Measurements from ENCODE around the gene TEX2.
"Not testable (repeated sequence)": the region's sequence is repeated elsewhere in the genome, so short reads cannot be mapped to it uniquely, and the experiment has no call there.

DNA sequence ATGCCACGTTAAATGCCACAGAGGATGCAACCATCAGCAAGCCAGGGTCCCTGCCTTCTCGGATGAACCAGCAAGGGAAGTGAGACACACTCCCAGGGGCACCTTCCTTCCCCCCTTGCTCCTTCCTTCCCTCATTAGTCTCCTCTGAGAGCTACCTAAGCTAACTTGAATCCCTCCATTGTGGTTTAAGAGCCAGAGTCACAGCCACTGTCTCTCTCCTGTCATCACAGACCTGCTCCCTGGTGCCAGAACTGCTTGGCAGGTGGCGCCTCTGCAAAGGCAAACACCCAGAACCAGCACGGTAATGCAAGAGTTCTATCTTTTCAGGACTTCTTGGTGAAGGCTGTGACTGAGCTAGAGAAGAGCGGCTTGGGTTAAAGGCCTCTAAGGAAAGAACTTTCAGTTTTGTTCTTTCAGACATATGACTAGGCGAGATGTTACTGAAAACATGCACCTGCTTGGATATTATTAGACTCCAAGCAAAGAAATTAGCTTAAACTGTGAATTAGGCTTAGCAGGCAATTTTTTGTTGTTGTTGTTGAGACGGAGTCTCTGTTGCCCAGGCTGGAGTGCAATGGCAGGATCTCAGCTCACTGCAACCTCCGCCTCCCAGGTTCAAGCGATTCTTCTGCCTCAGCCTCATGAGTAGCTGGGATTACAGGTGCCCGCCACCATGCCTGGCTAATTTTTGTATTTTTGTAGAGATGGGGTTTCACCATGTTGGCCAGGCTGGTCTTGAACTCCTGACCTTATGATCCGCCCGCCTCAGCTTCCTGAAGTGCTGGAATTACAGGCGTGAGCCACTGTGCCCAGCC is 141.9 kb downstream of the TEX2 start:
- not testable (repeated sequence) for TF ChIP-seq YY1 (IDR thresholded peaks at IDR 0.05; ENCODE audit: low read depth); CTCF (IDR thresholded peaks at IDR 0.05); SIN3A (IDR thresholded peaks at IDR 0.05; ENCODE audit: borderline replicate concordance, low read depth, low read length); REST (IDR thresholded peaks at IDR 0.05; ENCODE audit: low read depth, low read length); PBX3 (IDR thresholded peaks at IDR 0.05); POLR2AphosphoS5 (IDR thresholded peaks at IDR 0.05; ENCODE audit: low read depth, low read length); USF2 (IDR thresholded peaks at IDR 0.05; ENCODE audit: borderline replicate concordance, low read depth, low read length); RCOR1 (IDR thresholded peaks at IDR 0.05; ENCODE audit: low read length)
